HL-60 (cell line): ENCODE data around the gene ASCC3.

Experiments
- DNase-seq, 2 experiments: peaks; one replicate each; pipeline ENCODE4 v3.0.0-alpha.2; 2010 to 2020; ENCODE audit warnings: low read depth in 1 of 2, low spot score in 1 of 2
- H3K27ac ChIP-seq: fragments of 250-450 bp; sonication (Bioruptor Pico); replicated peaks from 2 replicates; pipeline ENCODE4 v1.5.1; 2020; ENCODE audit warnings: mild to moderate bottlenecking, moderate library complexity
- H3K27me3 ChIP-seq: fragments of 250-450 bp; sonication (Bioruptor Pico); 2 replicates; pipeline ENCODE4 v1.5.1; 2021; ENCODE audit warnings: mild to moderate bottlenecking, moderate library complexity; ENCODE audit not compliant: insufficient read depth, poor library complexity, severe bottlenecking
- H3K4me3 ChIP-seq: replicated peaks from 2 replicates; pipeline ENCODE4 v1.5.1; 2011; ENCODE audit warnings: mild to moderate bottlenecking, control low read depth, low read length; ENCODE audit not compliant: insufficient read depth
- GABPA ChIP-seq: IDR thresholded peaks from 2 replicates; pipeline ENCODE4 v1.6.1; 2012; ENCODE audit warnings: low read depth
- POLR2AphosphoS5 ChIP-seq: IDR thresholded peaks from 2 replicates; pipeline ENCODE4 v1.6.1; 2012; ENCODE audit warnings: low read depth
- SPI1 ChIP-seq: IDR thresholded peaks from 2 replicates; pipeline ENCODE4 v1.6.1; 2012; ENCODE audit warnings: low read depth, mild to moderate bottlenecking, borderline replicate concordance
- TF ChIP-seq, protein P1 (sequence below): IDR thresholded peaks from 2 replicates; pipeline ENCODE4 v1.6.1; 2012; ENCODE audit warnings: low read depth; ENCODE audit not compliant: insufficient replicate concordance
- TF ChIP-seq, protein P2 (sequence below): IDR thresholded peaks from one replicate; pipeline ENCODE4 v1.5.1; 2011; ENCODE audit warnings: low read length, control low read depth, inconsistent platforms; ENCODE audit not compliant: insufficient read depth

Gene ASCC3

DNA sequence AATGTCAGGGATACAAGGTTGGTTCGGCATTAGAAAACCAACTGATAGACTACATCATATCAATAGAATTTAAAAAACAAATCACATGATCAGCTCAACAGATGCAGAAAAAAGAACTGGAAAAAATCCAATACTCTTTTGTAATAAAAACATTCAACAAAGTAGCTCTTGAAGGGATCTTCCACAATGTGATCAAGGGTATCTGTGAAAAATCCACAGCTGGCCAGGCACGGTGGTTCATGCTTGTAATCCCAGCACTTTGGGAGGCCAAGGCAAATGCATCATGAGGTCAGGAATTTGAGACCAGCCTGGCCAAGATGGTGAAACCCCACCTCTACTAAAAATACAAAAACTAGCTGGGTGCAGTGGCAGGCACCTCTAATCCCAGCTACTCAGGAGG, 63.1 kb downstream of the ASCC3 start:
- Histone ChIP-seq H3K27me3 (no peaks in the 10 kb centered on the region), H3K27ac (no peak overlapping the region), H3K4me3 (no peak overlapping the region)
- no peak for TF ChIP-seq SPI1
- TF ChIP-seq, protein P1, sequence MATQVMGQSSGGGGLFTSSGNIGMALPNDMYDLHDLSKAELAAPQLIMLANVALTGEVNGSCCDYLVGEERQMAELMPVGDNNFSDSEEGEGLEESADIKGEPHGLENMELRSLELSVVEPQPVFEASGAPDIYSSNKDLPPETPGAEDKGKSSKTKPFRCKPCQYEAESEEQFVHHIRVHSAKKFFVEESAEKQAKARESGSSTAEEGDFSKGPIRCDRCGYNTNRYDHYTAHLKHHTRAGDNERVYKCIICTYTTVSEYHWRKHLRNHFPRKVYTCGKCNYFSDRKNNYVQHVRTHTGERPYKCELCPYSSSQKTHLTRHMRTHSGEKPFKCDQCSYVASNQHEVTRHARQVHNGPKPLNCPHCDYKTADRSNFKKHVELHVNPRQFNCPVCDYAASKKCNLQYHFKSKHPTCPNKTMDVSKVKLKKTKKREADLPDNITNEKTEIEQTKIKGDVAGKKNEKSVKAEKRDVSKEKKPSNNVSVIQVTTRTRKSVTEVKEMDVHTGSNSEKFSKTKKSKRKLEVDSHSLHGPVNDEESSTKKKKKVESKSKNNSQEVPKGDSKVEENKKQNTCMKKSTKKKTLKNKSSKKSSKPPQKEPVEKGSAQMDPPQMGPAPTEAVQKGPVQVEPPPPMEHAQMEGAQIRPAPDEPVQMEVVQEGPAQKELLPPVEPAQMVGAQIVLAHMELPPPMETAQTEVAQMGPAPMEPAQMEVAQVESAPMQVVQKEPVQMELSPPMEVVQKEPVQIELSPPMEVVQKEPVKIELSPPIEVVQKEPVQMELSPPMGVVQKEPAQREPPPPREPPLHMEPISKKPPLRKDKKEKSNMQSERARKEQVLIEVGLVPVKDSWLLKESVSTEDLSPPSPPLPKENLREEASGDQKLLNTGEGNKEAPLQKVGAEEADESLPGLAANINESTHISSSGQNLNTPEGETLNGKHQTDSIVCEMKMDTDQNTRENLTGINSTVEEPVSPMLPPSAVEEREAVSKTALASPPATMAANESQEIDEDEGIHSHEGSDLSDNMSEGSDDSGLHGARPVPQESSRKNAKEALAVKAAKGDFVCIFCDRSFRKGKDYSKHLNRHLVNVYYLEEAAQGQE, result no peak
- TF ChIP-seq POLR2AphosphoS5, result no peak
- TF ChIP-seq, protein P2, sequence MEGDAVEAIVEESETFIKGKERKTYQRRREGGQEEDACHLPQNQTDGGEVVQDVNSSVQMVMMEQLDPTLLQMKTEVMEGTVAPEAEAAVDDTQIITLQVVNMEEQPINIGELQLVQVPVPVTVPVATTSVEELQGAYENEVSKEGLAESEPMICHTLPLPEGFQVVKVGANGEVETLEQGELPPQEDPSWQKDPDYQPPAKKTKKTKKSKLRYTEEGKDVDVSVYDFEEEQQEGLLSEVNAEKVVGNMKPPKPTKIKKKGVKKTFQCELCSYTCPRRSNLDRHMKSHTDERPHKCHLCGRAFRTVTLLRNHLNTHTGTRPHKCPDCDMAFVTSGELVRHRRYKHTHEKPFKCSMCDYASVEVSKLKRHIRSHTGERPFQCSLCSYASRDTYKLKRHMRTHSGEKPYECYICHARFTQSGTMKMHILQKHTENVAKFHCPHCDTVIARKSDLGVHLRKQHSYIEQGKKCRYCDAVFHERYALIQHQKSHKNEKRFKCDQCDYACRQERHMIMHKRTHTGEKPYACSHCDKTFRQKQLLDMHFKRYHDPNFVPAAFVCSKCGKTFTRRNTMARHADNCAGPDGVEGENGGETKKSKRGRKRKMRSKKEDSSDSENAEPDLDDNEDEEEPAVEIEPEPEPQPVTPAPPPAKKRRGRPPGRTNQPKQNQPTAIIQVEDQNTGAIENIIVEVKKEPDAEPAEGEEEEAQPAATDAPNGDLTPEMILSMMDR, result no peak
- TF ChIP-seq GABPA, result no peak
- no peak for DNase-seq

DNA sequence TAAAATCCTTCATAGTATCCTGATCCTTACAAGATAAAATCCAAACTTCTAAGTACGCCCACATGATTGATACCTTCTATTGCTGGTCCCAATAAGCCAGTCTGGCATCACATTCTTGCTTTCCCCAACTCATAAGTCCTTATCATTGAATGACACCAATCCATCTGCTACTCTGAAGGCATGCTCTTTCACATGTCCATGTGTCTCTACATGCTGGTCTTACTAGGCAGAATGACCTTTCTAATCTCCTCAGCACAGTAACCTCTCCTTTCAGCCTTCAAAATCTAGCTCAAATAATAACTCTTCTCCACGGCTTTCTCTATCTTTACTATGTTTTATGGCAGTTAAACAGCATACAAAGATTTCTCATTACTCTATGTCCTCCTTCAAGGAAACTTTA, 71.1 kb downstream of the ASCC3 start:
- H3K27me3 ChIP-seq, result no peaks in the 10 kb centered on the region
- DNase-seq, result no peak
- H3K4me3 ChIP-seq, result no peak overlapping the region
- no peak overlapping the region for H3K27ac ChIP-seq
- TF ChIP-seq POLR2AphosphoS5 (no peak), GABPA (no peak), SPI1 (no peak)
- TF ChIP-seq, protein P2, result no peak
- TF ChIP-seq, protein P1, result no peak

DNA sequence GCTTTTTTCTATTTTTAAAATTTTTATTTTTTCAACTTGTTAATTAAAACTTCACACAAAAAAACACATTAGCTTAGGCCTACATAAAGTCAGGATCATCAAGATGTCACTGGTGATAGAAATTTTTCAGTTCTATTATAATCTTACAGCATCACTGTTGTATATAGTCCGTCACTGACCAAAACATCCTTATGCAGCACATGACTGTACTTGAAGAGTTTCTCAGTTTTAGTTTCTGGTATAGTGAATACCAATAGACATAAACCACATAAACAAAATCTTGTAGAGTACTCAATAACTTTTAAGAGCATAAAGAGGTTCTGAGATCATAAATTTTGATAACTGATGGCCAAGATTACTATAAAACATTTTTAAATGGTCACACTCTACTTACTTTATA, 71.8 kb downstream of the ASCC3 start:
- Histone ChIP-seq H3K27me3 (no peaks in the 10 kb centered on the region), H3K27ac (no peak overlapping the region), H3K4me3 (no peak overlapping the region)
- TF ChIP-seq, protein P1, result no peak
- TF ChIP-seq SPI1 (no peak), POLR2AphosphoS5 (no peak), GABPA (no peak)
- TF ChIP-seq, protein P2, result no peak
- no peak for DNase-seq
